A549 (cell line): ENCODE measurements around the gene DISP3. TPM values are rescaled to one million over a fixed set of nuclear protein-coding genes. Genes with fewer than 3 reads are reported as not detected.
A peak's percentile ranks its signal among the peaks of the same experiment; 100 is the strongest.

ENCODE experiments used
- ATAC-seq, 2 experiments: fragments of 200-7000 bp in 1 of 2; fragments of >200 bp in 1 of 2; cut with Nextera tagmentation in 1 of 2; cut with Tn5 transposase in 1 of 2; 3 replicates each; pipeline versions ENCODE4 v1.8.0 to v1.9.1; 2018 to 2020; ENCODE audit warnings: mild to moderate bottlenecking in 1 of 2, moderate library complexity in 1 of 2
- CTCF ChIA-PET: fragments of 300-600 bp; sonication (Branson Sonifier 250); formaldehyde crosslinking; extraction: SDS; loops from one replicate; lab custom pipeline; 2021; ENCODE audit warnings: antibody characterized with exemption, inconsistent platforms; lab: Yijun Ruan, JAX
- POLR2A ChIA-PET: fragments of 350-600 bp; formaldehyde crosslinking; extraction: SDS; loops from one replicate; lab custom pipeline; 2021; ENCODE audit warnings: antibody characterized with exemption, inconsistent platforms; lab: Yijun Ruan, JAX
- DNase-seq, 2 experiments: peaks; one replicate each; pipeline versions ENCODE4 v3.0.0 to v3.0.0-alpha.2; 2011 to 2016; ENCODE audit warnings: low read depth in 1 of 2, low spot score in 1 of 2
- FAIRE-seq: peaks from 2 replicates; lab custom pipeline; 2011; peaks lifted over from hg19 to GRCh38; lab: Jason Lieb, UNC
- H3K27ac ChIP-seq, 2 experiments: fragments of >200 bp; sonication (Bioruptor Twin); formaldehyde crosslinking; 3 replicates each; pipeline ENCODE4 v1.5.1; 2016 to 2017
- H3K4me1 ChIP-seq: fragments of >200 bp; sonication (Bioruptor Twin); formaldehyde crosslinking; 3 replicates; pipeline ENCODE4 v1.6.1; 2016
- H3K4me2 ChIP-seq: fragments of >200 bp; sonication (Bioruptor Twin); formaldehyde crosslinking; 3 replicates; pipeline ENCODE4 v1.6.1; 2016
- H3K4me3 ChIP-seq: fragments of >200 bp; sonication (Bioruptor Twin); formaldehyde crosslinking; 3 replicates; pipeline ENCODE4 v1.5.1; 2016
- H3K9me3 ChIP-seq: fragments of >200 bp; sonication (Bioruptor Twin); formaldehyde crosslinking; 3 replicates; pipeline ENCODE4 v1.6.1; 2016
- BCL3 ChIP-seq: fragments of >200 bp; sonication (Bioruptor Twin); formaldehyde crosslinking; IDR thresholded peaks from 3 replicates; pipeline ENCODE4 v1.6.1; 2016
- CHD2 ChIP-seq: fragments of 150-350 bp; IDR thresholded peaks from 2 replicates; pipeline ENCODE4 v1.6.1; 2014; ENCODE audit warnings: low read length; ENCODE audit not compliant: partially characterized antibody
- E2F6 ChIP-seq: IDR thresholded peaks from 2 replicates; pipeline ENCODE4 v1.6.1; 2012; ENCODE audit warnings: low read depth, borderline replicate concordance
- EHF ChIP-seq: fragments of 250-450 bp; sonication (Bioruptor Pico); IDR thresholded peaks from 2 replicates; pipeline ENCODE4 v1.5.0; 2020; ENCODE audit warnings: mild to moderate bottlenecking
- EHMT2 ChIP-seq: fragments of 200-600 bp; sonication (generic); IDR thresholded peaks from 2 replicates; pipeline ENCODE4 v1.6.1; 2016; ENCODE audit warnings: antibody characterized with exemption, low read depth, mild to moderate bottlenecking, moderate library complexity
- ELK1 ChIP-seq: fragments of 150-350 bp; IDR thresholded peaks from 2 replicates; pipeline ENCODE4 v1.6.1; 2014; ENCODE audit warnings: low read depth, mild to moderate bottlenecking, low read length
- FOSB ChIP-seq: fragments of 250-450 bp; sonication (Bioruptor Pico); IDR thresholded peaks from 2 replicates; pipeline ENCODE4 v1.5.0; 2020; ENCODE audit warnings: mild to moderate bottlenecking, moderate library complexity
- FOSL2 ChIP-seq, 2 experiments: fragments of 450-650 bp in 1 of 2; fragments of >200 bp in 1 of 2; sonication (Bioruptor Twin) in 1 of 2; formaldehyde crosslinking; IDR thresholded peaks; 2 replicates each; pipeline versions ENCODE4 v1.5.0 to v1.6.1; 2016 to 2020; ENCODE audit warnings: mild to moderate bottlenecking in 1 of 2, moderate library complexity in 1 of 2
- GATA3 ChIP-seq: IDR thresholded peaks from 2 replicates; pipeline ENCODE4 v1.6.1; 2012; ENCODE audit warnings: borderline replicate concordance
- HOXA7 ChIP-seq: fragments of 250-450 bp; sonication (Bioruptor Pico); IDR thresholded peaks from 2 replicates; pipeline ENCODE4 v1.5.0; 2020; ENCODE audit warnings: mild to moderate bottlenecking, moderate library complexity
- HOXB5 ChIP-seq: fragments of 250-450 bp; sonication (Bioruptor Pico); IDR thresholded peaks from 2 replicates; pipeline ENCODE4 v1.5.0; 2020; ENCODE audit warnings: mild to moderate bottlenecking, moderate library complexity
- JUNB ChIP-seq: fragments of >200 bp; sonication (Bioruptor Twin); formaldehyde crosslinking; IDR thresholded peaks from 2 replicates; pipeline ENCODE4 v1.6.1; 2016
- MAFK ChIP-seq: fragments of 450-650 bp; IDR thresholded peaks from 2 replicates; pipeline ENCODE4 v1.6.1; 2014; ENCODE audit not compliant: partially characterized antibody
- MAX ChIP-seq: IDR thresholded peaks from 2 replicates; pipeline ENCODE4 v1.6.1; 2012
- NFE2L2 ChIP-seq: fragments of 150-350 bp; conservative IDR thresholded peaks from 2 replicates; pipeline ENCODE4 v1.6.1; 2014; ENCODE audit warnings: low read length
- POLR2A ChIP-seq: IDR thresholded peaks from 2 replicates; pipeline ENCODE4 v1.6.1; 2012; ENCODE audit warnings: mild to moderate bottlenecking, low read length
- RAD21 ChIP-seq, 2 experiments: fragments of >200 bp in 1 of 2; sonication (Bioruptor Twin) in 1 of 2; formaldehyde crosslinking in 1 of 2; IDR thresholded peaks in 1 of 2; conservative IDR thresholded peaks in 1 of 2; 2 replicates in 1 of 2; 3 replicates in 1 of 2; pipeline ENCODE4 v1.6.1; 2012 to 2018; ENCODE audit warnings: inconsistent platforms in 1 of 2
- SREBF2 ChIP-seq: fragments of 450-650 bp; IDR thresholded peaks from 2 replicates; pipeline ENCODE4 v1.6.1; 2014; ENCODE audit warnings: mild to moderate bottlenecking, moderate library complexity
- TFCP2L1 ChIP-seq: fragments of 250-450 bp; sonication (Bioruptor Pico); IDR thresholded peaks from 2 replicates; pipeline ENCODE4 v1.5.0; 2021; ENCODE audit warnings: mild to moderate bottlenecking
- USF2 ChIP-seq: fragments of 450-650 bp; IDR thresholded peaks from 2 replicates; pipeline ENCODE4 v1.6.1; 2014; ENCODE audit warnings: antibody characterized with exemption
- ZNF302 ChIP-seq: fragments of 250-450 bp; sonication (Bioruptor Pico); IDR thresholded peaks from 2 replicates; pipeline ENCODE4 v1.9.0; 2021; ENCODE audit warnings: inconsistent platforms, mild to moderate bottlenecking, moderate library complexity
- WGBS: methylation state at CpG from one replicate; pipeline ENCODE4 v1.1.6; 2017; ENCODE audit errors: missing lambda C conversion rate; 5-methylcytosine and 5-hydroxymethylcytosine counted together
- polyA plus RNA-seq, 4 experiments: library from polyadenylated mRNA; depleted of rRNA in 3 of 4; stranded (reverse); fragments of >200 nt; fragmentation: RNase III in 1 of 4; extraction: RNeasy Plus Mini Kit Qiagen cat#74134 plus additional on column Dnase treatment in 1 of 4; gene quantifications; 2 replicates in 3 of 4; 3 replicates in 1 of 4; pipeline ENCODE4 v1.2.3, GENCODE V29; 2011 to 2017

DISP3 gene
- polyA plus RNA-seq, 2 of the 4 experiments (the other 2 are of a cell fraction): 0.09 to 0.22 TPM

- POLR2A ChIA-PET: no interaction called here
- Histone ChIP-seq H3K4me1 (no peaks in the 10 kb centered on the region), H3K4me2 (no peak overlapping the region), H3K4me3 (no peak overlapping the region), H3K27ac (no peak overlapping the region), H3K9me3 (no peaks in the 10 kb centered on the region)
- CTCF ChIA-PET: no interaction called here
- no peak for DNase-seq
- TF ChIP-seq RAD21 (conservative IDR thresholded peaks at IDR 0.05 in 1 of 2, IDR thresholded peaks at IDR 0.05 in 1 of 2): no peak
- FAIRE-seq: no peak
- 73% methylated on average over 3 of the region's 9 CpGs for WGBS
- no peak for ATAC-seq
These were observed 59.9 kb downstream of the DISP3 start for GRCh38 chr1:11538886-11539285.

- no peak for TF ChIP-seq EHF (CRISPR knock-in tag)
- no peak for TF ChIP-seq JUNB
- TF ChIP-seq USF2: no peak
- no peak for TF ChIP-seq MAFK
- TF ChIP-seq EHMT2: no peak
- no peak for TF ChIP-seq BCL3
- TF ChIP-seq E2F6: no peak
- no peak for TF ChIP-seq POLR2A
- TF ChIP-seq, all 56 proteins: peak for 0
These were observed 61.2 kb downstream of the DISP3 start for GRCh38 chr1:11539850-11540772.

GRCh38 chr1:11540773-11541160 lies 61.8 kb downstream of the DISP3 start:
- ChIA-PET POLR2A (no interaction called here), CTCF (interaction anchor here (0.6 kb wide), 1 partner anchor 48 kb away, joined by 3 read pairs; no protein-coding TSS in a partner anchor)
- no peak for ATAC-seq
- FAIRE-seq: no peak
- Histone ChIP-seq H3K4me2 (no peak overlapping the region), H3K4me3 (no peak overlapping the region), H3K4me1 (no peaks in the 10 kb centered on the region), H3K27ac (no peak overlapping the region), H3K9me3 (no peaks in the 10 kb centered on the region)
- TF ChIP-seq GATA3: no peak
- no peak for TF ChIP-seq FOSL2 (IDR thresholded peaks at IDR 0.05)
- TF ChIP-seq FOSL2 (CRISPR knock-in tag; IDR thresholded peaks at IDR 0.05): no peak
- TF ChIP-seq TFCP2L1: no peak
- TF ChIP-seq HOXB5 (CRISPR knock-in tag): no peak
- whole genome bisulfite sequencing: 18% methylated on average over 11 of the region's 12 CpGs
- no peak for DNase-seq

More at GRCh38 chr1:11539850-11540772, 61.2 kb downstream of the DISP3 start:
- Histone ChIP-seq H3K4me2 (no peak overlapping the region), H3K9me3 (no peaks in the 10 kb centered on the region), H3K4me3 (no peak overlapping the region), H3K4me1 (no peaks in the 10 kb centered on the region), H3K27ac (no peak overlapping the region)
- no peak for FAIRE-seq
- no peak for DNase-seq
- CTCF ChIA-PET: interaction anchor here (0.6 kb wide), 1 partner anchor 49 kb away, joined by 3 read pairs; no protein-coding TSS in a partner anchor
- 22% methylated on average over 13 of the region's 18 CpGs for WGBS
- POLR2A ChIA-PET: no interaction called here
- ATAC-seq: no peak

- FAIRE-seq (no peak), ATAC-seq (peak in 1 of 2 experiments; percentile 41; a peak in 2 of 6 replicates), DNase-seq (no peak)
- H3K27ac ChIP-seq: no peak overlapping the region
- H3K4me3 ChIP-seq: no peak overlapping the region
- H3K9me3 ChIP-seq: no peaks in the 10 kb centered on the region
- no peak overlapping the region for H3K4me2 ChIP-seq
- CTCF ChIA-PET: no interaction called here
- TF ChIP-seq HOXA7 (CRISPR knock-in tag) (no peak), SREBF2 (no peak), ELK1 (no peak), CHD2 (no peak), NFE2L2 (no peak), FOSB (CRISPR knock-in tag) (no peak), MAX (no peak), ZNF302 (CRISPR knock-in tag) (no peak)
- 4% methylated on average over 3 of the region's 7 CpGs for WGBS
- POLR2A ChIA-PET: no interaction called here
- no peaks in the 10 kb centered on the region for H3K4me1 ChIP-seq
These were observed 62.3 kb downstream of the DISP3 start for GRCh38 chr1:11541236-11541635.
